ENCODE results near the gene P2RX2. TPM values are rescaled to one million over a fixed set of nuclear protein-coding genes. Genes with fewer than 3 reads are reported as not detected.

P2RX2 gene
- total RNA-seq, 1 experiment from 2014 or later: not detected

GRCh38 chr12:132619071-132619385 lies 452 bp downstream of the P2RX2 start:
- Histone ChIP-seq H3K4me2 (ENCODE audit: low read length) (no peak overlapping the region), H4K20me1 (ENCODE audit: insufficient read depth) (no peaks in the 10 kb centered on the region), H3K36me3 (ENCODE audit: control insufficient read depth in 1 of 2, insufficient read depth in 2 of 2, low read length in 2 of 2) (peaks cover 0 to 2% of the 10 kb centered on the region in 2 experiments; a peak in 1 of 4 replicates), H3K27ac (ENCODE audit: low read depth, low read length) (no peak overlapping the region), H3K79me2 (ENCODE audit: insufficient read depth, low read length) (no peaks in the 10 kb centered on the region), H3K27me3 (ENCODE audit: insufficient read depth, low read length) (no peaks in the 10 kb centered on the region), H3K4me3 (replicated peaks in 1 of 2; ENCODE audit: low read depth in 1 of 2, low read length in 2 of 2) (no peak overlapping the region), H2AFZ (ENCODE audit: low read depth, low read length, poor library complexity, severe bottlenecking) (no peak overlapping the region), H3K4me1 (ENCODE audit: control insufficient read depth in 1 of 2, insufficient read depth in 2 of 2, low read length in 2 of 2) (peaks cover 0 to 22% of the 10 kb centered on the region in 2 experiments; a peak in 2 of 4 replicates), H3K9me3 (ENCODE audit: control insufficient read depth in 1 of 2, insufficient read depth in 1 of 2, low read depth in 1 of 2, low read length in 2 of 2) (no peaks in the 10 kb centered on the region), H3K9me2 (ENCODE audit: insufficient read depth) (no peaks in the 10 kb centered on the region), H3K9ac (ENCODE audit: low read length) (no peak overlapping the region)
- RAD21 ChIA-PET (ENCODE audit: low non-redundant PET in 1 of 2, low total read pairs in 2 of 2, uncharacterized antibody in 2 of 2, unreplicated experiment in 2 of 2): no interaction called here
- POLR2A ChIA-PET: no interaction called here
- TF ChIP-seq, protein P1, sequence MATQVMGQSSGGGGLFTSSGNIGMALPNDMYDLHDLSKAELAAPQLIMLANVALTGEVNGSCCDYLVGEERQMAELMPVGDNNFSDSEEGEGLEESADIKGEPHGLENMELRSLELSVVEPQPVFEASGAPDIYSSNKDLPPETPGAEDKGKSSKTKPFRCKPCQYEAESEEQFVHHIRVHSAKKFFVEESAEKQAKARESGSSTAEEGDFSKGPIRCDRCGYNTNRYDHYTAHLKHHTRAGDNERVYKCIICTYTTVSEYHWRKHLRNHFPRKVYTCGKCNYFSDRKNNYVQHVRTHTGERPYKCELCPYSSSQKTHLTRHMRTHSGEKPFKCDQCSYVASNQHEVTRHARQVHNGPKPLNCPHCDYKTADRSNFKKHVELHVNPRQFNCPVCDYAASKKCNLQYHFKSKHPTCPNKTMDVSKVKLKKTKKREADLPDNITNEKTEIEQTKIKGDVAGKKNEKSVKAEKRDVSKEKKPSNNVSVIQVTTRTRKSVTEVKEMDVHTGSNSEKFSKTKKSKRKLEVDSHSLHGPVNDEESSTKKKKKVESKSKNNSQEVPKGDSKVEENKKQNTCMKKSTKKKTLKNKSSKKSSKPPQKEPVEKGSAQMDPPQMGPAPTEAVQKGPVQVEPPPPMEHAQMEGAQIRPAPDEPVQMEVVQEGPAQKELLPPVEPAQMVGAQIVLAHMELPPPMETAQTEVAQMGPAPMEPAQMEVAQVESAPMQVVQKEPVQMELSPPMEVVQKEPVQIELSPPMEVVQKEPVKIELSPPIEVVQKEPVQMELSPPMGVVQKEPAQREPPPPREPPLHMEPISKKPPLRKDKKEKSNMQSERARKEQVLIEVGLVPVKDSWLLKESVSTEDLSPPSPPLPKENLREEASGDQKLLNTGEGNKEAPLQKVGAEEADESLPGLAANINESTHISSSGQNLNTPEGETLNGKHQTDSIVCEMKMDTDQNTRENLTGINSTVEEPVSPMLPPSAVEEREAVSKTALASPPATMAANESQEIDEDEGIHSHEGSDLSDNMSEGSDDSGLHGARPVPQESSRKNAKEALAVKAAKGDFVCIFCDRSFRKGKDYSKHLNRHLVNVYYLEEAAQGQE (IDR thresholded peaks at IDR 0.05; ENCODE audit: low read depth): no peak
- no peak for TF ChIP-seq RAD21 (IDR thresholded peaks at IDR 0.05; ENCODE audit: low read depth)
- TF ChIP-seq POLR2A (IDR thresholded peaks at IDR 0.05; ENCODE audit: borderline replicate concordance, extremely low read depth, insufficient read depth, insufficient read length): no peak
- no peak for TF ChIP-seq SRF (IDR thresholded peaks at IDR 0.05; ENCODE audit: low read depth)
- no peak for TF ChIP-seq JUND (IDR thresholded peaks at IDR 0.05)
- no peak for TF ChIP-seq EGR1 (IDR thresholded peaks at IDR 0.05; ENCODE audit: low read depth)
- TF ChIP-seq SIN3A (IDR thresholded peaks at IDR 0.05; ENCODE audit: low read depth): no peak
- TF ChIP-seq CEBPB (IDR thresholded peaks at IDR 0.05; ENCODE audit: low read depth): no peak
- no peak for TF ChIP-seq MAX (IDR thresholded peaks at IDR 0.05)
- no peak for TF ChIP-seq CTCF (IDR thresholded peaks at IDR 0.05 in 2 of 3, conservative IDR thresholded peaks at IDR 0.05 in 1 of 3; ENCODE audit: borderline replicate concordance in 1 of 3, insufficient read depth in 1 of 3, low read depth in 2 of 3, low read length in 2 of 3)
- TF ChIP-seq ZNF274 (IDR thresholded peaks at IDR 0.05; ENCODE audit: low read depth, low read length): no peak
- no peak for TF ChIP-seq FOSL1 (IDR thresholded peaks at IDR 0.05; ENCODE audit: low read depth)
- TF ChIP-seq YY1 (IDR thresholded peaks at IDR 0.05; ENCODE audit: extremely low read depth, insufficient replicate concordance, low read depth, low read length): no peak
- no peak for TF ChIP-seq POLR2AphosphoS5 (IDR thresholded peaks at IDR 0.05; ENCODE audit: low read depth, low read length)
- no peak for TF ChIP-seq ATF3 (IDR thresholded peaks at IDR 0.05)
- TF ChIP-seq SP1 (IDR thresholded peaks at IDR 0.05; ENCODE audit: low read depth): no peak
- TF ChIP-seq TCF7L2 (IDR thresholded peaks at IDR 0.05; ENCODE audit: borderline replicate concordance, extremely low read depth, insufficient read depth, insufficient read length): no peak
- TF ChIP-seq ELF1 (IDR thresholded peaks at IDR 0.05; ENCODE audit: borderline replicate concordance, low read depth): no peak
- TF ChIP-seq, protein P2, sequence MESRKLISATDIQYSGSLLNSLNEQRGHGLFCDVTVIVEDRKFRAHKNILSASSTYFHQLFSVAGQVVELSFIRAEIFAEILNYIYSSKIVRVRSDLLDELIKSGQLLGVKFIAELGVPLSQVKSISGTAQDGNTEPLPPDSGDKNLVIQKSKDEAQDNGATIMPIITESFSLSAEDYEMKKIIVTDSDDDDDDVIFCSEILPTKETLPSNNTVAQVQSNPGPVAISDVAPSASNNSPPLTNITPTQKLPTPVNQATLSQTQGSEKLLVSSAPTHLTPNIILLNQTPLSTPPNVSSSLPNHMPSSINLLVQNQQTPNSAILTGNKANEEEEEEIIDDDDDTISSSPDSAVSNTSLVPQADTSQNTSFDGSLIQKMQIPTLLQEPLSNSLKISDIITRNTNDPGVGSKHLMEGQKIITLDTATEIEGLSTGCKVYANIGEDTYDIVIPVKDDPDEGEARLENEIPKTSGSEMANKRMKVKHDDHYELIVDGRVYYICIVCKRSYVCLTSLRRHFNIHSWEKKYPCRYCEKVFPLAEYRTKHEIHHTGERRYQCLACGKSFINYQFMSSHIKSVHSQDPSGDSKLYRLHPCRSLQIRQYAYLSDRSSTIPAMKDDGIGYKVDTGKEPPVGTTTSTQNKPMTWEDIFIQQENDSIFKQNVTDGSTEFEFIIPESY (IDR thresholded peaks at IDR 0.05; ENCODE audit: extremely low read depth, insufficient replicate concordance, low read length): no peak
- intact Hi-C loops (cut with micrococcal nuclease): loop anchor here (5.0 kb wide), 1 partner anchor 467 kb away; no protein-coding TSS in a partner anchor
- BruUV-seq (replicated peaks): no TSS peak
- ATAC-seq (no peak), DNase-seq (ENCODE audit: low read depth, low spot score) (no peak)
- CTCF ChIA-PET: interaction anchor here (1.4 kb wide), 1 partner anchor 205 kb away, joined by 5 read pairs; no protein-coding TSS in a partner anchor

All from HCT116 (cell line).